B cell (primary cell): ENCODE measurements around the gene SLC6A1.

Source experiments
- EZH2 ChIP-seq: IDR thresholded peaks from 2 replicates; pipeline ENCODE4 v1.6.1; 2012; ENCODE audit warnings: borderline replicate concordance, low read depth, mild to moderate bottlenecking, moderate library complexity, low read length; ENCODE audit not compliant: insufficient read depth, poor library complexity, severe bottlenecking
- TF ChIP-seq, protein P1 (sequence below): fragments of 200-600 bp; IDR thresholded peaks from one replicate; pipeline ENCODE4 v1.8.0; 2022; ENCODE audit warnings: antibody characterized with exemption, mild to moderate bottlenecking

DNA sequence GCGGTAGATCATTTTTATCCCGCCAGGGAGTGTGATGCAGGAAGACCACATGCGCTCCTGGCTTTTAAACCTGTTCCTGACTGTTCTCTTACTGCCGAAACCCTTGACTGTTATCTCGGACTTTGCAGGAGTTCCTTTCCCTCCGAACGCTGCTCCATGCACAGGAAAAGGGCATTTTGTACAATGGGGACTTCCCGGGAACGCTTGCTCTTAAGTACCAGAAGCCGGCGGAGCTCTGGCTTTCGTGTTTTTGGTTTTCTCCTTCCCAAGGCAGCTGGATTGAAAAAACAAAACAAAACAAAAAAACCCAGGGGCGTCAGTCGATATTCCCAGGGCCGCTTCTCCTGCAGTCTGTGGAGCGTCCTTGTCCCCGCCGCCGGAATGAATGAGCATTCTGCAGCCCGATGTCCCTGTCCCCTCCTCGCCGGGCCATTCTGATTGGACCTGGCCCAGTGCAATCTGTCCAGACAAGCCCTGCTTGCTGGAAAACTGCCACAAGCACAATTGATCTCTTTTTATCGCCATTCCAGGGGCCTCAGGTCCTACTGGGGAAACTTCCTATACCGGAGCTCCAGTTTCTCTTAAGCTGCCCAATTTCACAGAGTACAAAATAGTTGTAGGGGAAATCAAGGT, 44.8 kb downstream of the SLC6A1 start:
- TF ChIP-seq, protein P1, sequence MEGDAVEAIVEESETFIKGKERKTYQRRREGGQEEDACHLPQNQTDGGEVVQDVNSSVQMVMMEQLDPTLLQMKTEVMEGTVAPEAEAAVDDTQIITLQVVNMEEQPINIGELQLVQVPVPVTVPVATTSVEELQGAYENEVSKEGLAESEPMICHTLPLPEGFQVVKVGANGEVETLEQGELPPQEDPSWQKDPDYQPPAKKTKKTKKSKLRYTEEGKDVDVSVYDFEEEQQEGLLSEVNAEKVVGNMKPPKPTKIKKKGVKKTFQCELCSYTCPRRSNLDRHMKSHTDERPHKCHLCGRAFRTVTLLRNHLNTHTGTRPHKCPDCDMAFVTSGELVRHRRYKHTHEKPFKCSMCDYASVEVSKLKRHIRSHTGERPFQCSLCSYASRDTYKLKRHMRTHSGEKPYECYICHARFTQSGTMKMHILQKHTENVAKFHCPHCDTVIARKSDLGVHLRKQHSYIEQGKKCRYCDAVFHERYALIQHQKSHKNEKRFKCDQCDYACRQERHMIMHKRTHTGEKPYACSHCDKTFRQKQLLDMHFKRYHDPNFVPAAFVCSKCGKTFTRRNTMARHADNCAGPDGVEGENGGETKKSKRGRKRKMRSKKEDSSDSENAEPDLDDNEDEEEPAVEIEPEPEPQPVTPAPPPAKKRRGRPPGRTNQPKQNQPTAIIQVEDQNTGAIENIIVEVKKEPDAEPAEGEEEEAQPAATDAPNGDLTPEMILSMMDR = no peak
- TF ChIP-seq EZH2 = no peak
